Measurements from ENCODE around the gene HARS1.

Gene HARS1

GRCh38 chr5:140678993-140679392 lies 12.2 kb downstream of the HARS1 start:
- no peak for TF ChIP-seq CTCF (IDR thresholded peaks at IDR 0.05)

GRCh38 chr5:140677947-140678346 lies 13.2 kb downstream of the HARS1 start:
- TF ChIP-seq CTCF (IDR thresholded peaks at IDR 0.05) = no peak

- TF ChIP-seq CTCF (IDR thresholded peaks at IDR 0.05) = no peak
Observed at GRCh38 chr5:140674629-140675028, 16.5 kb downstream of the HARS1 start.

- no peak for TF ChIP-seq CTCF (IDR thresholded peaks at IDR 0.05)
Observed at GRCh38 chr5:140674211-140674610, 17.0 kb downstream of the HARS1 start.

GRCh38 chr5:140673187-140673976 lies 17.8 kb downstream of the HARS1 start, which contains the start of gene DND1:
Gene DND1, minus strand, starts transcription at chr5:140673576. Its CDS starts 34 bp downstream, at chr5:140673542.
- no peak for TF ChIP-seq CTCF (IDR thresholded peaks at IDR 0.05)

- no peak for TF ChIP-seq CTCF (IDR thresholded peaks at IDR 0.05)
Observed at GRCh38 chr5:140672455-140673186, 18.5 kb downstream of the HARS1 start.

- no peak for TF ChIP-seq CTCF (IDR thresholded peaks at IDR 0.05)
Observed at GRCh38 chr5:140671472-140672125, 19.6 kb downstream of the HARS1 start.
